GM21381 (cell line): ENCODE results near the gene BRSK1.

Source experiments
- ATAC-seq: cut with Tn5 transposase; IDR thresholded peaks from one replicate; pipeline ENCODE4 v1.9.1; 2021; ENCODE audit warnings: mild to moderate bottlenecking, moderate library complexity; ENCODE audit not compliant: unreplicated experiment

Gene BRSK1

GRCh38 chr19:55253842-55254624, 29.8 kb upstream of the BRSK1 start:
- ATAC-seq = peak; percentile 35

DNA sequence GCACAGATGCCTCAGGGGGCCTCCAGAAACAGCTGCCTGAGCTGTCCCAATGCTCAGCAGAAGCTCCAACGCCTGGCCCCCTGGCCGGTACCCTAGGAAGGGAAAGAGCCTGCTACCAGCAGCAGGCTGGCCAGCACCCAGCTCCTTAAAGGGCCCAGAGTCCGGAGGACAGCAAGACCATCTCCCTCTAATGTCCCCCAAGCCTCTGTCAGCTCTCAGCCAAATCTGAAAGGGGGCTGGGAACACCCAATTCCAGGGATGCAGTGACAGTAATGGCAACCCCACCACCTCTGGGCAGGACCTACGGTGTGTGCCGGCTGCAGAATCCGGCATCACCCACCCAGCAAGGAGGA, 29.2 kb upstream of the BRSK1 start:
- ATAC-seq = no peak

- ATAC-seq = no peak
Measured at GRCh38 chr19:55255618-55256423, 28.0 kb upstream of the BRSK1 start.

GRCh38 chr19:55256562-55257460, 27.0 kb upstream of the BRSK1 start:
- no peak for ATAC-seq

DNA sequence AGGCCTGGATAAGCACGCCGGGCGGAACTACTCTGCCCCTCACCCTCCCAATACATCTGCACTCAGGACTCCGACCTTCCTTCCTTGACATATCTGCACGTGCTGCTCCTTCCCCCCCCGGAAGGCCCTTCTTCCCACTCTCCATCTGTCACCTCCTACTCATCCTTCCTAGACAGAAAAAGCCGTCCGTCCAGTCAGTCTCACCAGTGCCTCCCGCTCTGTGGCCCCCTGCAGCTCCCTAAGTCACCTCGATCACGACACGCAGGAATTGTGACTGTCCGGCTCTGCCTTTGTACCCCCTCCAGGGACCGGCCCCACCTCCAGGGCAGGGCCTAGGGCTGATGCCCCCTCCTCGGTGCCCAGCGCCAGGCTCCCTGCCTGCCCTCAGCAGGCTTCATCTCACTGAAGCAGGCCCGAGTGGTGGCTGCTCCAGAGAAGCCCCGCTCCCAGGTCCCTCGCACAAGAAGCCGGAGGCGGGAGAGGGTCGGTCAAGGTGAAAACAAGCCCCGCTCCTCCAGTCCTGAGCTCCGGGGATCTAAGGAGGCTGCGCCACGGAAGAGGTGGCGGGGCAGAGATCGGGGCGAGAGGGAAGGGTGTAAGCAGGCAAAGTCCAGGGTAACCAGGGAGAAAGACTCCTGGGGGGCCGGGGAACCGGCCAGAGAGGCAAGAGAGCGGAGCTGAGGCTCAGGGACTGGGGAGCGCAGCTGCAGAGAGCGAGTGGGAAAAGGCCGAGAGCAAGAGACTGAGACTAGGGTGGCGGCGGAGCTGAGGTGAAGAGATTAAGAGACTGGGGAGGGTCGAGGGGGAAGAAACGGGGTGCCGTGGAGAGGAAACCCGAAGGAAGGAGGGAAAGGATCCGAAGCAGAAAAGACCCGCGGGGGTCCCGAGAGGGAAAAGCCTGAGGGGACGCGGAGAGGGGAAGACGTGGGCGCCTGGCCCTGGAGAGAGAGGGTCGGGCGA, 26.1 kb upstream of the BRSK1 start:
- ATAC-seq = no peak

DNA sequence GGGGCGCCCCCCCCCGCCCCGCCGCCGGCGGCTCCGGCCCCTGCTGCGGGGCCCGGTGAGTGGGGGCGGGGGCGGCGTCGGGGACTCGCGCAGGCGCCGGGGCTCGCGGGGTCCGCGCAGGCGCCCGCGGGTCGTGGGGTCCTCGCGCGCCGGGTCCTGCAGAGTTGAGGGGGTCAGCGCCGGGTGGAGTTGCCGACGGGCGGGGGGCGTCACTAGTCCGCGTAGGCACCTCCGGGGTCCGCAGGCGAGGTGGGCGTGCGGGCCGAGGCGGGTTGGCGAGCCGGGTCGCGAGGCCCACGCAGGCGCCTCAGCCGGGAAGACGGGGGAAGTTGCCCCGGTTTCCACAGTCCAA, 25.3 kb upstream of the BRSK1 start:
- peak; percentile 21 for ATAC-seq

DNA sequence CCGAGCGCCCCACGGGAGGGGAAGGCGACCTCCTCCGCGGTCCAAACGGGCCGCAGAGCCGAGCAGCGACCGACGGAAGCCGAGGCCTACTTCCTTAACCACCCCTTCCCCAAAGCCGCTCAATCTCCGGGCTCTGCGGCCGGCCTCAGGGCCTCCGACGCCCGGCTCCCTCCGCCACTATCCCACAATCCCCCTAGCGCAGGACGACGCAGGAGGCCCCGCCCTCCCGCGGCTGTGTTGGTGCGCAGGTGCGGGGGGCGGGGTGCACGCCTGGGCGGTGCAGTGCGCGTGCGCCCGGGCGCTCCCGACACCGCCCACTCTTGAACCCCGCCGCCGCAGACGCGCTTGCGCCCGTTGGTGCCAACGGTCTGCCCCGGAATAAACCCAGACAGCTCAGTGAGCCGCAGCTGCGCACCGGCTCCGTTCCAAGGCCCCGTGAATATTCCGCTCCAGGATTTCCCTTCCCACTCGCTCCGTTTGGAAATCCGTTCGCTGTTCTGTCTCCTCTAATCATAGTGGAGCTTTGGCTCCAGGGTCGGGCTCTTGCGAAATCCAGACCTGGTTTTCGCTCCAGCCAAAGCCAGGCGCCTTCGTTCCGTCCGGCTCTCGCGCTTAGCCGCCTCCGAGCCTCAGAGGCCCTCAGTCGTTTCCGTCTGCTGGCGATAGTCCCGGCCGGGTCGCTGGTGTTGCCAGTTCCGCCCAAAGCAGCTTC, 24.8 kb upstream of the BRSK1 start, which contains the start of gene PPP6R1:
TSS of gene PPP6R1 (minus strand) at position 190 of the 712 bp plus-strand sequence. CDS start 11,914 bp downstream, outside the sequence.
- peak; percentile 69 for ATAC-seq

DNA sequence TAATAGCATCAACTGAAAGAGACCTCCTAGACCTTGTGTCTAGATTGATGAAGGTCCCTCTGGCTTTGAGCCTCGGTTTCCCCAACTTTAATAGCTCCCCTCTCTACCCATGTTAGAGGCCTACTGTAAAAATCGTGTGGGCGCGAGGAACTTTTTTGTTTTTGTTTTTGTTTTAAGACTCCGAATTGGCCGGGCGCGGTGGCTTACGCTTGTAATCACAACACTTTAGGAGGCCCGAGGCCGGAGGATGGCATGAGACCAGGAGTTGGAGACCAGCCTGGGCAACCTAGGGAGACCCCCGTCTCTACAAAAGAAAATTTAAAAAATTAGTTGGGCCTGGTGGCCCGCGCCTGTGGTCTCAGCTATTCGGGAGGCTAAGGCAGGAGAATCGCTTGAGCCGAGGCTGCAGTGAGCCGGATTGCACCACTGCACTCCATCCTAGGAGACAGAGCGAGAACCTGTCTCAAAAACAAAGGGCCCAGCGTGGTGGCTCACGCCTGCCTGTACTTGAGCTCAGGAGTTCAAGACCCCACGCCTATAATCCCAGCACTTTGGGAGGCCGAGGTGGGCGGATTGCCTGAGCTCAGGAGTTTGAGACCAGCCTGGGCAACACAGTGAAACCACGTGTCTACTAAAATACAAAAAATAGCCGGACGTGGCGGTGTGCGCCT, 24.1 kb upstream of the BRSK1 start:
- no peak for ATAC-seq

GRCh38 chr19:55261671-55262126, 22.1 kb upstream of the BRSK1 start:
- no peak for ATAC-seq

- ATAC-seq = no peak
Measured at GRCh38 chr19:55262359-55262758, 21.4 kb upstream of the BRSK1 start.

- ATAC-seq = no peak
Measured at GRCh38 chr19:55264531-55264930, 19.3 kb upstream of the BRSK1 start.

DNA sequence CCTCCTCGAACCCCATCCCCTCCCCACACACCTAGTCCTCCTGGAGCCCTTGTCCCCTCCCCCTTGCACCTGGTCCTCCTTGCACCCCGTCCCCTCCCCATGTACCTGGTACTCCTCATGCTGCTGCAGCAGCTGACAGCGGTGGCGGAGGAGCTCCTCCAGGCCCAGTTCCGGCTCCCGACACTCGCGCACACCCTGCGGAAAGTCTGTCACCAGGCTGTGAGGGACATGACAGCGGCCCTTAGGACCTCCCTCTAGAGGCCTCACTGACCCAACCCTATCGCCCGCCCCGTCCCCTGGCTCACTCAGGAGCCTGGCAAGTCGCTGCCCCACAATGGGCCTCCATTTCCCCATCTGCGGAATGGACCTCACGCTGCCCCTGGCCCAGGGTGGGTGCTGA, 18.6 kb upstream of the BRSK1 start:
- ATAC-seq = no peak

DNA sequence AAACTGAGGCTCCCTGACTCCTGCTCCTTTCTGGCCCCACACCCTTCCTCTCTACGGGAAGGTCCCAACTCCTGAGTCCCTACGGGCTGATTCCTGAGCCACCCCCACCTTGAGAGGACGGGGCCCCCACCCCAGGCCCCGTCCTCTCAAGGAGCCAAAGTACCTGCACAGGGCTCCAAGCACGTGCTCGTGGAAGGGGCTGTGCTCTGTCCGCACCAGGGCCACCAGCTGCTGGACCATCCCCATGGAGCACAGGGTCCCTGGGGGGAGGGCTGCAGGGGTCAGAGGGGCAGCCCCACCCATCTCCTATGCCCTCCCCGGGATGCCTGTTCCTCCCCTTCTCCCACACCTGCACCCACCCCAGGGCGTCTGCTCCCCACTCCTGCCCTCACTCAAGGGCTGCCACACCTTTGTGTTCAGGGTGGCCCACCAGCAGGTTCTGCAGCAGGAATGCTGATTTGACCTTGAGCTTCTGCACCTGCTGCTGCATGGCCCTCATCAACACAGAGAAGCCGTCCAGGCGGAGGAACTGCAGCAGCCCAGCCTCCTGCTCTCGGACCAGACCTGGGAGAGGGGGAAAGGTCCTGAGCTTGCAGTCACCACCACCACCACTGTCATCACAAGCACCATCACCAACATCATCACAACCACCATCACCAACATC, 17.9 kb upstream of the BRSK1 start:
- ATAC-seq = no peak

DNA sequence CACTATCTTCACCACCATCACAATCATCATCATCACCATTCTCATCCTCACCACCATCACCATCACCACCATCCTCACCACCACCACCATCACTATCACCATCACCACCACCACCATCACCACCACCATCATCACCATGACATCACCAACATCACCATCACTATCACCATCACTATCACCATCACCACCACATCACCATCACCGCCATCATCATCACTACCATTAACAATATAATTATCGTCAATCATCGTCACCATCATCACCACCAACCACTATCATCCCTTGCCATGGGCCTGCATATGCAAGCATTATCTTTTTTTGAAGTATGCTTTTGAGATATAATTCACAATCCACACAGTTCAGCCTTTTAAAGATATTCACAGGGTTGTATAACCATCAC, 17.4 kb upstream of the BRSK1 start:
- no peak for ATAC-seq

DNA sequence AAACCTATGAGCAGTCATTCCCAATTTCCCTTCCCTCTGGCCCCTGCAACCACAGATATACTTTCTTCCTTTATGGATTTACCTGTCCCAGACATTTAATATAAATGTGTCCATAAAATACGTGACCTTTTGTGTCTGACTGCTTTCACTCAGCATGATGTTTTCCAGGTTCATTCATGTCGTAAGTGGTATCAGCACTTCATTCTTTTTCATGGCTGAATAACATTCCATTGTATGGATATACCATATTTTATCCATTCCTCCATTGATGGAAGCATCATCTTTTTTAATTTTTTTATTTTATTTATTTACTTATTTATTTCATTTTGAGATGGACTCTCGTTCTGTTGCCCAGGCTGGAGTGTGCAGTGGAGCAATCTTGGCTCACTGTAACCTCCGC, 17.0 kb upstream of the BRSK1 start:
- ATAC-seq = no peak

DNA sequence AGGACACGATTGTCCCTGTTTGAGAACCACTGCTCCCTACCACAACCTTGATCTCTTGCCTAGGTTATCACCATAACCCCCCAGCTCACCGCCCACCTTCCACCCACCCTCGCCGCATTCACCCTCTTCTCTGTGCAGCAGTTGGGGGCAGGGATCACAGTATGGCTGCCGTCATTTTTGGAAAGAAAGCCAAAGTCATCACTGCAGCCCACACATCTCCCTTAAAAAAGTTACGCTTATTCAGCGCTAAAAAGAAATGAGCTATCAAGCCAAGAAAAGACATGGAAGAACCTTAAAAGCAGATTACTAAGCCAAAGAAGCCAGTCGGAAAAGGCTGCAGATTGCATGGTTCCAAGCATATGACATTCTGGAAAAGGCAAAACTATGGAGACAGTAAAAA, 14.5 kb upstream of the BRSK1 start:
- ATAC-seq = no peak

DNA sequence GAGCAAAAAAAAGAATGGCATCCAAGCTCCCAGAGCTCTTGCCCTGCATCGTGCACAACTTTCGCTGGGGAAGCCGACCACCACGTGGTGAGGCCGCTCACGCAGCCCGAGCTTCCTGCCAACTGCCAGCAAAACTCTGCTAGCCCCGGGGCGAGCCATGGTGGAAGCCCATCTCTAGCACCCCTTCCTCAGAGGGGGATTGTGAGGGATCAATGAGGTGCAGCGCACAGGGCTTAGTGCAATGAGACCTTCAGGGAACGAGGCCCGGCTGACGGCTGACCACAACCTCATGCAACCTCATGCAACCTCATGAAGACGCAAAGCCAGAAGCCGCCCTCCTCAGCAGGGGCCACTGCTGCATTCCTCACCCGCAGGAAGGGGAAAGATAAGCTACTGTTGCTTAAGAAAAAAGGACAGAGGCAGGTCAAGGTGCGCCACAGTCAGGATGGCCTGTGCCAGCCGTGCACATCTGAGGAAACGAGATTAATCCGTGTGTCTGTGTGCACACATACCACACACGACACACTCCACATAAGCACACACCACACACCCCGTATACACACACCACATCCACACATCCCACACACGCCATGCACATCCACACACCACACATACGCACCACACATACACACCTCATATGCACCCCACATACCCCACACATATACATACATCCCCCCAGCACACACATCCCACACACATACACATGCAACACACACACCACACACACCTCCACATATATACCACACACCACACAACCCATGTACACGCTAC, 13.4 kb upstream of the BRSK1 start:
- no peak for ATAC-seq

DNA sequence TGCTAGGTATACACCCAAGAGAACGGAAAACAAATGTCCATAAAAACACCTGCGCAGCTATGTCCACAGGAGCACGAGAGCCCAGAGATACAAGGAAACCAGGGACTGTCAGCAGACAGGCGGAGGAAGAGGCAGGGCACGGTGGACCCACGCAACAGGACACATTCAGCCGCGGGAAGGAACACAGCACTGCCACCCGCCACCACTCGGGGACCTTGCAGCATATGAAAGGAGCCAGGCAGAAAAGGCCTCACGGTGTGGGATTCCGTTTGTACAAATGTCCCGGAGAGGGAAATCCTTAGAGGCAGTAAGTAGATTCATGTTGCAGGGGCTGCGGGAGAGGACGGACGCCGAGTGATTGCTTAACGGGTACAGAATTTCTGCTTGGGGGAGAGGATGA, 11.7 kb upstream of the BRSK1 start:
- ATAC-seq = no peak
